HG02938 (cell line): ENCODE results near the gene KMT2A.
"Not testable (repeated sequence)": the region's sequence is repeated elsewhere in the genome, so short reads cannot be mapped to it uniquely, and the experiment has no call there.

Source experiments
- ATAC-seq: cut with Tn5 transposase; IDR thresholded peaks from one replicate; pipeline ENCODE4 v1.9.1; 2021; ENCODE audit warnings: mild to moderate bottlenecking, moderate library complexity; ENCODE audit not compliant: unreplicated experiment

Gene KMT2A

DNA sequence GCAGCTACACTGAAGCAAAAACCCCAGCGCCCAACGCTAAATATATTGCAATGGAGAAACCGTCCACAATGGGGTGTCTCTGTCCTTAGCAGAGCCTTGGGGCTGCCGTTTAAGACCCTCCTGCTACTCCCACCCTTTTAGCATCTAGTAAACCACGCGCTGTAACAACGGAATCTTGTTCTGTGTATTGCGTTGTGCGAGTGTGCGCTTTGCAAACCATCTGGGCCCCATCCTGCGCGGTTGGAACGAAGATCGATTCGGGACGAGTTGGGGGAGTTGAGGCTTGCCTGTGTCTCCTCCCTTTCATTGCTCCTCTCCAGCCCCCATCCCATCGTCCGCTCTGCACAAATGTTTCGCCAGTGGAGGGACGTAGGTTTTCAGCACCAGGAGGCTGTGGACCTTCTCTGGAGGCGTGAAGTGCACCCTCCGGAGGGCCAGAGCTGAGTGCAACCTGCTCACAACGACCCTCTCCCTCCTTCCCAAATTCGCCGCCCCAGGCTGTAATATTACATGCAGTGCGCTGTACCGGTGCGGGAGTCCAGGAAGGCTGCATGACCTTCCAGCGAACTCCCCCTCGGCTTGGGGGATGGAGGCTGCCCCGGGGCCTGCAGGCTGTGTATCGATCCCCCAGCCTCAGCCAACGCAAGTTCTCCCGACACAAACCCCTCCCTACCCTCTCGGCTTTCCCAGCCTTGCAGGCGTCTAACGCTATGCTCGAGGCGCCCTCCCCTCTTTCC is 1.6 kb upstream of the KMT2A start:
- ATAC-seq, result no peak

- peak; percentile 9 for ATAC-seq
Measured at GRCh38 chr11:118435290-118435892, 901 bp upstream of the KMT2A start.

GRCh38 chr11:118436639-118437207 is 431 bp downstream of the KMT2A start:
- ATAC-seq, result peak; percentile 15

- ATAC-seq, result no peak
Measured at GRCh38 chr11:118437208-118438125, 1.2 kb downstream of the KMT2A start.

- no peak for ATAC-seq
Measured at GRCh38 chr11:118438314-118438931, 2.1 kb downstream of the KMT2A start.

DNA sequence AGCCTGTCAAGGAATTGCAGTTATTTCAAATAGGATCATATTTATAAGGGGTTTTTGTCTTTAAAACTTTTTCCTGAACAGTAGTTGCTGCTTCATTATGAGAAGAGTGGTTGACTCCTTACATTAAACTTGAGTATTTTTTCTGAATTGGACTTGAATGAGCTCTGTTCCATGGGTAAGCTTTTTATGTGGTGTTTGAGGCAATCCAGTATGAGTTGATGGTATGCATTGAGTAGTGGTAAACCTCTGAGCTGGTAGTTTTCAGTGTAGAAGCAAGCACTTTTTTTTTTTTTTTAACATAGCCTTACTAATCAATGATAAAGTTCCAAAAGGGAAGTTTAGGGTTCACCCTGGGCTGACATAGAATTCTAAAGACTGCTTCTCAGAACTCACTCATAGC is 3.4 kb downstream of the KMT2A start:
- ATAC-seq, result no peak

GRCh38 chr11:118441770-118442275 is 5.5 kb downstream of the KMT2A start:
- ATAC-seq, result no peak

- ATAC-seq, result no peak
Measured at GRCh38 chr11:118442301-118442700, 6.0 kb downstream of the KMT2A start.

- no peak for ATAC-seq
Measured at GRCh38 chr11:118442908-118443589, 6.8 kb downstream of the KMT2A start.

DNA sequence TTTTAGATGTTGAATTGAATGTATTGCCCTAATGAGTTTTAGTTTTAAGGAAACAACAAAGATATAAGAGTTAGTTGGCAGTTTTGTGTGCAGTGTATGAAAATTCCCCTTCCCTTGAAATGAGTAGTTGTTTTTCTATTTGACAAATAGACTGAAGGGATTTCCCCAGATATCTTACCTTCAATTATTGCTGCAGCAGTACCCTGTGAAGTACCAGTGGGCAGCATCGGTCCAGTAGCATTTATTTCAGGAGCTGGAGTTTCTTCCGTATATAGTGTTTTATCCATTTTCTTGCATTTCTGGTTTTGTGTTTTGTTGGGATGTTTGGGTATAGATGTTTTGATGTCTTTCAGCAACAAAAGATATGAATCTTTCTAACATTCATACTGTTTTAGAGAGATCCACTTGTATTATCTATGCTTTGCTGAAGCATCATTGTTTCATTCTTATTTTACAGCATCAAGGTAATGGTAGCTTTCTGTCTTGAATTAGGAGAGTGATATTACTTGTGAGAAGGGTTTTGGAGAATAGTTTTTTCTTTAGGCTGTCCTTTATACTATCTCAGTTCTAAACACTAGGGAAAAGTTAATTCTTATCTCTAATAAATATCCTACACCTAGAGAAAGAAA is 7.4 kb downstream of the KMT2A start:
- ATAC-seq, result no peak

DNA sequence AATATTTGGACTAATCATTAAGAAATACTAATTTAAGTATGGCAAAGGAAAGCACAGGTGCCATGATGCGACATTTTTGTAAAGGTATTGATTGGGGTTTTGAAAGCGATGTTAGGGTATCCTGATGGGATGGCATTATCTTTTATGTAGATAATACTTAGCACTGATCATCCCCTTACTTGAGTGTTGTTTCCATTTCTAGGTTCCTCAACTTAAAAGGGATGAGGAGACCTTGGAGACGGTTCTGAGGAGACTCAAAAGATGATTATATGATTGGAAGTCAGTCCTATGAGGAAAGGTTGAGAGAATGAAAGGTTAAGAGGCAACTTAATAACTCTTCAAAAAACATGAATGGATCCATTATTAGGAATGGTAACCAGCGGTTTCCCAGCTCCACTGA is 11.1 kb downstream of the KMT2A start:
- ATAC-seq, result no peak

DNA sequence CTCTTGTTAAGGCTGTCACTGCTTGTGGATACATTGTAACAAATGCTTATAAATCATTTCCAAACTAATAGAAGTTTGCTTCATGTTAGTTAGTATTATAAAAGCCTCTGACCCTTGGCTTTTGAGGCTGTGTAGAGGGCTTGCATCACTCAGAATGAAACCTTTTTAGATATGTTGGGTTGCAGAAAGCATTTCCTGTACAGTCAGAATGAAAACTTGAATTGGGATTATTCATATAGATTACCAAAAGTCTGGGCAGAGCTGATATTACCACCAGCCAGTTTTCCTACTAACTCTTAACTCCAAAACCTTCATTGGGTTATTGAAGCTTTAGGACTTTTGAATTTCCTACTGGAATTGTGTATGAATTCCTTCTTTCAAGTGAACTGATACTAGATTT is 12.0 kb downstream of the KMT2A start:
- peak; percentile 85 for ATAC-seq

- no peak for ATAC-seq
Measured at GRCh38 chr11:118449316-118449918, 13.1 kb downstream of the KMT2A start.

- ATAC-seq, result no peak
Measured at GRCh38 chr11:118450451-118450850, 14.2 kb downstream of the KMT2A start.

DNA sequence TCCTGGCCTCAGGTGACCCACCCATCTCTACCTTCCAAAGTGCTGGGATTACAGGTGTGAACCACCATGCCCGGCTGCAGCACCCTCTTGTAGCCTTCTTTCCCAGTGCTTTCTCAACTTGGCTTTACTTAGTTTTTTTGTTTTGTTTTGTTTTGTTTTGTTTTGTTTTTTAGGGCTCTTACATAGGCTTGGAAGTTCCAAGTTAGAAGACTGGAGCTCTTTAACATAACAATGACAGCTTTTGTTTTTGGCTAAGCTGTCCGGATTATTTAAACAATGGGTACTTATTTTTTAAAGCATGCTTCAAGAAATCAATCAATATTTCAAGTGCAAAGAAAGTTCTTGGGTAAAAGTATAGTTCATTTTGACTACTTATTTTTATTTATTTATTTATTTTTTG is 25.9 kb downstream of the KMT2A start:
- no peak for ATAC-seq

DNA sequence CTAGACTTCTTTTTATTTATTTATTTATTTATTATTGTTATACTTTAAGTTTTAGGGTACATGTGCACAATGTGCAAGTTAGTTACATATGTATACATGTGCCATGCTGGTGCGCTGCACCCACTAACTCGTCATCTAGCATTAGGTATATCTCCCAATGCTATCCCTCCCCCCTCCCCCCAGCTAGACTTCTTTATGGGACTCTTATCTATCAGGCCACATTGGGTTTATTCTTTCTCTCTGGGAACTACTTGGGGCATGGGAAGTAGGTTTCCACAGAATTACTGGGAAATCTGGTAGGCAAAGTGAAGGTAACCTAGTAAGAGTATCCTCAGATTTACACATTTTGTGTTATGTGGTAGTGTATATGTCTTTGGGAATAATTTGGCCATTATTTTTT is 32.7 kb downstream of the KMT2A start:
- not testable (repeated sequence) for ATAC-seq

DNA sequence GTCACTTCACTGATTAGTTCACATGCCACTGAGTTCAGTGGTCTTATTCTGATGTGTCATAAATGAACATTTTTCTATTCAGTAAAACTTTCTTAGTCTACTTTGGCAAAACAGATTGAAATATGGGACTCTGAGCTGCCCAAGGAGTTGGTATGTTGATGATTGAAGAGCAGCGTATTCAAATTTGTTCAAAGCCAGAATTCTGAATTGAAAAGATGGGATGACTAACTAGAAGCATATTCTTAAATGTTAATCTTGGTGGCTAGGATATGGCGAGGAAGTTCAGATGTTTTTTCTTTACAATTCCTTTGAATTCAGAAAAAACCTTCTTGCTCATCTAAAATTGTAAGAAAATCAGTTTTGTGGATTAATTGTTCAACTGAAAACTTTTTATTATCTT is 34.7 kb downstream of the KMT2A start:
- ATAC-seq, result no peak

DNA sequence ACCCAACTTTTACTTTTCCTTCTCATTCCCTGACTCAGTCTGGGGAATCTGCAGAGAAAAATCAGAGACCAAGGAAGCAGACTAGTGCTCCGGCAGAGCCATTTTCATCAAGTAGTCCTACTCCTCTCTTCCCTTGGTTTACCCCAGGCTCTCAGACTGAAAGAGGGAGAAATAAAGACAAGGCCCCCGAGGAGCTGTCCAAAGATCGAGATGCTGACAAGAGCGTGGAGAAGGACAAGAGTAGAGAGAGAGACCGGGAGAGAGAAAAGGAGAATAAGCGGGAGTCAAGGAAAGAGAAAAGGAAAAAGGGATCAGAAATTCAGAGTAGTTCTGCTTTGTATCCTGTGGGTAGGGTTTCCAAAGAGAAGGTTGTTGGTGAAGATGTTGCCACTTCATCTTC is 37.2 kb downstream of the KMT2A start:
- ATAC-seq, result no peak

DNA sequence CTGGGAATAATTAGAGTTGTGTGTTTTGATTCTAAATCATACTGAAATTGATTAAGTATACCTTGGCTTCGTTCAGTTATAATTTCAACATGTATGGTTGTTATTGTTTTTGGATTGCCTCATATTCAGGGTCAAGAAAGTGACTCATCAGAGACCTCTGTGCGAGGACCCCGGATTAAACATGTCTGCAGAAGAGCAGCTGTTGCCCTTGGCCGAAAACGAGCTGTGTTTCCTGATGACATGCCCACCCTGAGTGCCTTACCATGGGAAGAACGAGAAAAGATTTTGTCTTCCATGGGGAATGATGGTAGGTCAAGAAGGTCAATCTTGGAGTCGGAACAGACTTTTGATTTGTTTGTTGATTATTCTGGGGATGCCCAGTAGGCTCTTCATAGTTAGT is 40.4 kb downstream of the KMT2A start:
- no peak for ATAC-seq
